ENCODE data around the gene HOXB3. TPM values are rescaled to one million over a fixed set of nuclear protein-coding genes. Genes with fewer than 3 reads are reported as not detected.

Gene HOXB3
- total RNA-seq, 1 experiment from 2014 or later: not detected

DNA sequence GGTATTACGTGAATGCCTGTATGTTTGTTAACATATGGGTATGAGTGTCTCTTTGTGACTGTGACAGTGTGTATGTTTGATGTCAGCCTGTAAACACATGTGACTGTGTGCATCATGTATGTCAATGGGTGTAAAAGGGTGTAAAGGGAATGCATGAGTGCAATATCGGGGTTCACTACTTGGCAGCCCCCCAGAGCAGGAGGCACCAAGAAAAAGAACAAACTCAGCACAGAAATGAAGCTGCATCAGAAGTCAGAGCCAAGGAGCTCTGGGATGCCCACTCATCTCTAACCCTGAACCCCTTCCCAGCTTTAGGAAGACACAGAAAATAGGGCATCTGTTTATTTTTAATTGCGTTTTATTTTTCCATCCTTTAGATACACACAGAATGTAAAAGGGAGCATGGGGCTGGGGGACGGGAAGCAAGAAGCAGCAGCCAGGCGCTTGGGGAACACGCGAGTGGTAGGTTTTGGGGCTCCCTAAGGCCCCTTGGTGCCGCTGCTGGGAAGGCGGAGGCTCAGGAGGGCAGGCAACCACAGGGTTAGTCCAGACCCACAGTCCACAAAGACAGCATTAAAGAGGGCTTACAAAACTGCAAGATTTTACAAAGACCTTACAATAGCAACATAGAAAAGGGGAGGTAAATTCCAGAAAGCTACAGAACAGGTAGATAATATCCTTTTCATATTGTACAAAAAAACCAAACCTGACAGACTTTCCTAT lies 17.0 kb upstream of the HOXB3 start:
- no peak overlapping the region for H2BK12ac ChIP-seq (ENCODE audit: insufficient read length, low read depth, low read length)
- no peak overlapping the region for H3K56ac ChIP-seq (ENCODE audit: insufficient read length, low read depth, low read length)
- H3K23me2 ChIP-seq (ENCODE audit: insufficient read length, low read depth, low read length, poor library complexity, severe bottlenecking): peaks cover 5% of the 10 kb centered on the region
- H3K4me2 ChIP-seq (ENCODE audit: insufficient read depth, insufficient read length, low read length): no peak overlapping the region
- H3K9me3 Mint-ChIP-seq: peaks cover 7 to 16% of the 10 kb centered on the region in 2 experiments
- no peak overlapping the region for H3K27ac Mint-ChIP-seq
- no peak overlapping the region for H3K18ac ChIP-seq (ENCODE audit: insufficient read length, low read depth, low read length)
- no peak overlapping the region for H3T11ph ChIP-seq (ENCODE audit: low read length)
- no peaks in the 10 kb centered on the region for H3K4me1 ChIP-seq (ENCODE audit: insufficient read depth, low read length)
- no CpG with 5 or more reads among the region's 9 CpGs for WGBS (ENCODE audit: extremely low coverage, insufficient read length, low lambda C conversion rate)
- H2BK20ac ChIP-seq (ENCODE audit: low read depth, low read length, poor library complexity, severe bottlenecking): no peak overlapping the region
- no peak overlapping the region for H4K91ac ChIP-seq (ENCODE audit: insufficient read length, low read depth, low read length)
- H3K79me2 ChIP-seq (ENCODE audit: insufficient read depth, low read length): no peaks in the 10 kb centered on the region
- peaks cover 98% of the 10 kb centered on the region for H3K27me3 ChIP-seq (ENCODE audit: insufficient read depth, low read length)
- H4K5ac ChIP-seq (ENCODE audit: insufficient read length, low read depth, low read length): no peak overlapping the region
- no peak overlapping the region for H3K4ac ChIP-seq (ENCODE audit: low read depth, low read length)
- no peak overlapping the region for H3K23ac ChIP-seq (ENCODE audit: insufficient read length, low read depth, low read length)
- no peak overlapping the region for H2BK5ac ChIP-seq (ENCODE audit: insufficient read length, low read length)
- H3K9me3 ChIP-seq (ENCODE audit: control insufficient read depth, low read depth, low read length): no peaks in the 10 kb centered on the region
- H2AK5ac ChIP-seq (ENCODE audit: insufficient read length, low read length): no peak overlapping the region
- H3K4me1 Mint-ChIP-seq: peaks cover 6 to 13% of the 10 kb centered on the region in 2 experiments; a peak in 3 of 4 replicates
- no peaks in the 10 kb centered on the region for H4K20me1 ChIP-seq (ENCODE audit: control insufficient read depth, insufficient read depth, insufficient read length)
- TF ChIP-seq, protein P1, sequence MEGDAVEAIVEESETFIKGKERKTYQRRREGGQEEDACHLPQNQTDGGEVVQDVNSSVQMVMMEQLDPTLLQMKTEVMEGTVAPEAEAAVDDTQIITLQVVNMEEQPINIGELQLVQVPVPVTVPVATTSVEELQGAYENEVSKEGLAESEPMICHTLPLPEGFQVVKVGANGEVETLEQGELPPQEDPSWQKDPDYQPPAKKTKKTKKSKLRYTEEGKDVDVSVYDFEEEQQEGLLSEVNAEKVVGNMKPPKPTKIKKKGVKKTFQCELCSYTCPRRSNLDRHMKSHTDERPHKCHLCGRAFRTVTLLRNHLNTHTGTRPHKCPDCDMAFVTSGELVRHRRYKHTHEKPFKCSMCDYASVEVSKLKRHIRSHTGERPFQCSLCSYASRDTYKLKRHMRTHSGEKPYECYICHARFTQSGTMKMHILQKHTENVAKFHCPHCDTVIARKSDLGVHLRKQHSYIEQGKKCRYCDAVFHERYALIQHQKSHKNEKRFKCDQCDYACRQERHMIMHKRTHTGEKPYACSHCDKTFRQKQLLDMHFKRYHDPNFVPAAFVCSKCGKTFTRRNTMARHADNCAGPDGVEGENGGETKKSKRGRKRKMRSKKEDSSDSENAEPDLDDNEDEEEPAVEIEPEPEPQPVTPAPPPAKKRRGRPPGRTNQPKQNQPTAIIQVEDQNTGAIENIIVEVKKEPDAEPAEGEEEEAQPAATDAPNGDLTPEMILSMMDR (conservative IDR thresholded peaks at IDR 0.05): no peak
- no peak overlapping the region for H3K14ac ChIP-seq (ENCODE audit: insufficient read depth, low read length)
- no peak overlapping the region for H3K4me3 Mint-ChIP-seq
- no peak overlapping the region for H2BK120ac ChIP-seq (ENCODE audit: low read depth, low read length, poor library complexity, severe bottlenecking)
- H3K36me3 Mint-ChIP-seq (ENCODE audit: insufficient read depth in 1 of 3, low read depth in 3 of 3): no peaks in the 10 kb centered on the region; a peak in 1 of 7 replicates
- no peaks in the 10 kb centered on the region for H3K79me1 ChIP-seq (ENCODE audit: insufficient read depth, low read depth, low read length, poor library complexity, severe bottlenecking)
- no peak for DNase-seq
- no peak overlapping the region for H4K8ac ChIP-seq (replicated peaks; ENCODE audit: insufficient read length, low read depth, low read length)
- peaks cover 100% of the 10 kb centered on the region for H3K27me3 Mint-ChIP-seq (ENCODE audit: low read depth)
- H2BK15ac ChIP-seq (ENCODE audit: low read depth, low read length): no peak overlapping the region
- H3K27ac ChIP-seq (ENCODE audit: insufficient read length, low read depth, low read length): no peak overlapping the region
- no peak overlapping the region for H2AFZ ChIP-seq (ENCODE audit: low read length)
- no peak overlapping the region for H3K9ac ChIP-seq (ENCODE audit: extremely low read depth, insufficient read length, low read length)
